Mesothelial cell of epicardium (in vitro differentiated cells): ENCODE measurements around the gene PGF. TPM values are rescaled to one million over a fixed set of nuclear protein-coding genes. Genes with fewer than 3 reads are reported as not detected.

ENCODE experiments used
- DNase-seq, 2 experiments: peaks; one replicate each; pipeline ENCODE4 v3.0.0; 2021; ENCODE audit warnings: low spot score in 2 of 2; ENCODE audit not compliant: unreplicated experiment in 2 of 2
- H3K27ac Mint-ChIP-seq: 2 replicates; pipeline ENCODE4 v1.8.0; 2021; ENCODE audit warnings: mixed read lengths
- H3K27me3 Mint-ChIP-seq: 2 replicates; pipeline ENCODE4 v1.8.0; 2021; ENCODE audit warnings: low read depth, mixed read lengths
- H3K36me3 Mint-ChIP-seq: 2 replicates; pipeline ENCODE4 v1.8.0; 2021; ENCODE audit warnings: mixed read lengths
- H3K4me1 Mint-ChIP-seq: 2 replicates; pipeline ENCODE4 v1.8.0; 2021; ENCODE audit warnings: mixed read lengths
- H3K4me3 Mint-ChIP-seq: 2 replicates; pipeline ENCODE4 v1.8.0; 2021; ENCODE audit warnings: mild to moderate bottlenecking, moderate library complexity, mixed read lengths
- H3K9me3 Mint-ChIP-seq: 2 replicates; pipeline ENCODE4 v1.8.0; 2021; ENCODE audit warnings: mixed read lengths
- CTCF ChIP-seq: fragments of 200-600 bp; sonication (generic); IDR thresholded peaks from one replicate; pipeline ENCODE4 v1.5.0; 2021; ENCODE audit warnings: antibody characterized with exemption; ENCODE audit not compliant: unreplicated experiment
- total RNA-seq: library from RNA; stranded (reverse); gene quantifications from 3 replicates; pipeline ENCODE4 v1.2.1, GENCODE V29; 2021

PGF gene
- total RNA-seq, 1 donor from 2014 or later, result 9.6 TPM

- Mint-ChIP-seq H3K4me3 (no peak overlapping the region), H3K4me1 (peaks cover 2% of the 10 kb centered on the region), H3K36me3 (no peaks in the 10 kb centered on the region), H3K9me3 (no peaks in the 10 kb centered on the region), H3K27me3 (no peaks in the 10 kb centered on the region), H3K27ac (no peak overlapping the region)
- TF ChIP-seq CTCF, result no peak
- DNase-seq, result no peak
Measured at GRCh38 chr14:74915826-74916225, 39.6 kb downstream of the PGF start.

- no peak overlapping the region for H3K4me3 Mint-ChIP-seq
Measured at GRCh38 chr14:74915426-74915825, 40.0 kb downstream of the PGF start.

GRCh38 chr14:74913986-74914573, 41.3 kb downstream of the PGF start:
- no peak overlapping the region for H3K27ac Mint-ChIP-seq
- H3K36me3 Mint-ChIP-seq, result no peaks in the 10 kb centered on the region
- peak in 1 of 2 experiments; percentile 58 for DNase-seq
- H3K4me1 Mint-ChIP-seq, result peaks cover 2% of the 10 kb centered on the region
- H3K27me3 Mint-ChIP-seq, result no peaks in the 10 kb centered on the region
- H3K9me3 Mint-ChIP-seq, result no peaks in the 10 kb centered on the region
- peak; percentile 13 for TF ChIP-seq CTCF
- no peak overlapping the region for H3K4me3 Mint-ChIP-seq

More at GRCh38 chr14:74915426-74915825, 40.0 kb downstream of the PGF start:
- H3K27ac Mint-ChIP-seq, result no peak overlapping the region
- H3K36me3 Mint-ChIP-seq, result no peaks in the 10 kb centered on the region
- peaks cover 2% of the 10 kb centered on the region for H3K4me1 Mint-ChIP-seq
- TF ChIP-seq CTCF, result no peak
- H3K9me3 Mint-ChIP-seq, result no peaks in the 10 kb centered on the region
- H3K27me3 Mint-ChIP-seq, result no peaks in the 10 kb centered on the region
- DNase-seq, result no peak

GRCh38 chr14:74913393-74913910, 41.9 kb downstream of the PGF start:
- H3K9me3 Mint-ChIP-seq, result no peaks in the 10 kb centered on the region
- H3K27me3 Mint-ChIP-seq, result no peaks in the 10 kb centered on the region
- TF ChIP-seq CTCF, result no peak
- H3K4me3 Mint-ChIP-seq, result no peak overlapping the region
- peaks cover 2% of the 10 kb centered on the region for H3K4me1 Mint-ChIP-seq
- DNase-seq, result no peak
- H3K27ac Mint-ChIP-seq, result no peak overlapping the region
- H3K36me3 Mint-ChIP-seq, result no peaks in the 10 kb centered on the region

GRCh38 chr14:74912801-74913200, 42.6 kb downstream of the PGF start:
- no peak for DNase-seq
- H3K4me3 Mint-ChIP-seq, result no peak overlapping the region
- peaks cover 2% of the 10 kb centered on the region for H3K4me1 Mint-ChIP-seq
- no peak for TF ChIP-seq CTCF
- H3K9me3 Mint-ChIP-seq, result no peaks in the 10 kb centered on the region
- H3K36me3 Mint-ChIP-seq, result no peaks in the 10 kb centered on the region
- no peak overlapping the region for H3K27ac Mint-ChIP-seq
- H3K27me3 Mint-ChIP-seq, result no peaks in the 10 kb centered on the region
